Panc1 (cell line): ENCODE measurements around the gene MMP23B. TPM values are rescaled to one million over a fixed set of nuclear protein-coding genes. Genes with fewer than 3 reads are reported as not detected.
"Not testable (repeated sequence)": the region's sequence is repeated elsewhere in the genome, so short reads cannot be mapped to it uniquely, and the experiment has no call there.

ENCODE experiments used
- ATAC-seq: fragments of 200-7000 bp; cut with Tn5 transposase; 2 replicates; pipeline ENCODE4 v1.9.1; 2020; ENCODE audit warnings: mild to moderate bottlenecking, moderate library complexity
- BruUV-seq: library from RNA; stranded (reverse); fragments of 400-500 nt; replicated peaks from 2 replicates; lab custom pipeline; 2021; lab: Mats Ljungman, UMichigan
- CTCF ChIA-PET: fragments of 300-600 bp; sonication (Branson Sonifier 250); formaldehyde crosslinking; loops from one replicate; lab custom pipeline; 2022; ENCODE audit warnings: antibody characterized with exemption; lab: Charles Lee
- POLR2A ChIA-PET: fragments of 300-600 bp; sonication (Branson Sonifier 250); formaldehyde crosslinking; loops from one replicate; lab custom pipeline; 2022; ENCODE audit warnings: antibody characterized with exemption; lab: Charles Lee
- DNase-seq: peaks from one replicate; pipeline ENCODE4 v3.0.0-alpha.2; 2010; ENCODE audit warnings: low read depth, low spot score
- H3K27ac ChIP-seq: 2 replicates; pipeline ENCODE4 v1.5.1; 2011; ENCODE audit warnings: mild to moderate bottlenecking, low read length, inconsistent platforms
- H3K27me3 ChIP-seq: fragments of 200-500 bp; sonication (Bioruptor generic); 2 replicates; pipeline ENCODE4 v1.6.0; 2014; ENCODE audit warnings: low read length, inconsistent platforms; ENCODE audit not compliant: control insufficient read depth, insufficient read depth
- H3K36me3 ChIP-seq: fragments of 200-500 bp; sonication (Bioruptor generic); 2 replicates; pipeline ENCODE4 v1.5.1; 2014; ENCODE audit warnings: inconsistent platforms, mild to moderate bottlenecking, low read length, moderate library complexity; ENCODE audit not compliant: control insufficient read depth, insufficient read depth
- H3K4me1 ChIP-seq: 2 replicates; pipeline ENCODE4 v1.5.1; 2011; ENCODE audit warnings: inconsistent platforms, mild to moderate bottlenecking, low read length, moderate library complexity; ENCODE audit not compliant: control insufficient read depth, insufficient read depth
- H3K4me3 ChIP-seq, 2 experiments: 2 replicates each; pipeline ENCODE4 v1.5.1; 2011 to 2012; ENCODE audit warnings: low read depth in 2 of 2, low read length in 2 of 2, mild to moderate bottlenecking in 2 of 2, inconsistent platforms in 1 of 2, moderate library complexity in 1 of 2
- H3K9me3 ChIP-seq: fragments of 200-500 bp; sonication (Bioruptor generic); 2 replicates; pipeline ENCODE4 v1.5.1; 2014; ENCODE audit warnings: low read depth, mild to moderate bottlenecking, inconsistent platforms, low read length, moderate library complexity; ENCODE audit not compliant: control insufficient read depth, insufficient read depth
- POLR2AphosphoS5 ChIP-seq: IDR thresholded peaks from 2 replicates; pipeline ENCODE4 v1.6.1; 2012; ENCODE audit warnings: mild to moderate bottlenecking, low read depth, low read length, moderate library complexity
- SIN3A ChIP-seq: IDR thresholded peaks from 2 replicates; pipeline ENCODE4 v1.6.1; 2012; ENCODE audit warnings: low read depth, mild to moderate bottlenecking, low read length, moderate library complexity, borderline replicate concordance; ENCODE audit not compliant: insufficient read depth
- TCF7L2 ChIP-seq: IDR thresholded peaks from 2 replicates; pipeline ENCODE4 v1.6.1; 2011; ENCODE audit warnings: mild to moderate bottlenecking, low read depth, low read length, inconsistent platforms
- in situ Hi-C: cut with HindIII; loops from 2 replicates; pipeline ENCODE4 v1.10.0; 2016; ENCODE audit warnings: low sequenced_read_pairs, low pct_unique_long_range_greater_than_20kb
- intact Hi-C: fragments of 100-400 bp; cut with micrococcal nuclease; formaldehyde crosslinking; loops from one replicate; pipeline ENCODE4 v1.10.0; 2022; ENCODE audit not compliant: unreplicated experiment
- total RNA-seq: library from RNA; stranded (reverse); gene quantifications from one replicate; pipeline ENCODE4 v1.2.1, GENCODE V29; 2021; ENCODE audit not compliant: unreplicated experiment
- TF ChIP-seq, protein P1 (sequence below), 2 experiments: IDR thresholded peaks; 2 replicates each; pipeline ENCODE4 v1.6.1; 2011 to 2012; ENCODE audit warnings: low read depth in 2 of 2, control low read depth in 1 of 2, low read length in 1 of 2, mild to moderate bottlenecking in 1 of 2, moderate library complexity in 1 of 2; ENCODE audit not compliant: insufficient read depth in 1 of 2
- TF ChIP-seq, protein P2 (sequence below): fragments of 450-650 bp; IDR thresholded peaks from 2 replicates; pipeline ENCODE4 v1.5.1; 2017; ENCODE audit warnings: mild to moderate bottlenecking

MMP23B gene
- total RNA-seq, 1 experiment from 2014 or later, result 5.0 TPM

DNA sequence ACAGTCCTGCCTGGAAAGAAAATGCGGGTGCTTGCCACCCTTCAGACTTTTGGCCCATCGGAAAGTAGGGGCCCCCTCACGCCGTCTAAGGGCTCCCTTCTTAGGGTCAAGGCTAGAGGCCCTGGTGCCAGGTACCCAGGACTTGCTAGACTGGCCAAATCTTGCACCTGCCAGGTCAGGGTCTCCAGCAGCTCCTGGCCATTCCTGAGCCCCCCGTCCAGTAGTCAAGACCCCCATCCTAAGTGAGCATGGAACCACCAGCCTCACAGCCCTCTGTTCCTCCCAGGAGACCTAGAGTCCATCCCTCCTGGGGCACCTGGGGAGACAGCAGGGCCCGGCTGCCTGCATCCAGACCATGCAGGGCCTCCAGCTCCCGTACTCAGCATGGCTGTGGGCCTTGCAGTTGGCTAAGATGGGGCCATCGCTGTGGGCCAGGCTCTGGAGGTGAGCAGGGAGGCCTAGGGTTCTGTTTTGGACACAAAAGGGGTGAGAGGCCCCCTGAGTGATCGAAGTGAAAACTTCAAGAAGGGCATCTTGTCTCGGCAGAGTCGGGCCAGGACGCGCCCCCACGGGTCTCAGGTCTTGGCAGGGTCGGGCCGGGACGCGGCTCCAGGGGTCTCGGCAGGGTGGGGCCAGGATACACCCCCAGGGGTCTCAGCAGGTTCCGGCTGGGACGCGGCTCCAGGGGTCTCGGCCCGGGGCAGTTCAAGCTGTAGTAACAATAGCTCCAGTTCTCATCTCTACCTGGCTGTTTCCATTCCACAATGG, 38.0 kb upstream of the MMP23B start:
- ChIA-PET CTCF (no interaction called here), POLR2A (no interaction called here)
- Histone ChIP-seq H3K4me1 (peaks cover 6% of the 10 kb centered on the region), H3K36me3 (no peaks in the 10 kb centered on the region), H3K27ac (no peak overlapping the region), H3K27me3 (no peaks in the 10 kb centered on the region), H3K9me3 (no peaks in the 10 kb centered on the region), H3K4me3 (no peak overlapping the region)
- DNase-seq, result no peak
- ATAC-seq, result no peak
- intact Hi-C loops (no loop called here), in situ Hi-C loops (no loop called here)
- BruUV-seq, result no TSS peak
- TF ChIP-seq SIN3A, result no peak
- TF ChIP-seq POLR2AphosphoS5, result no peak
- TF ChIP-seq, protein P1, sequence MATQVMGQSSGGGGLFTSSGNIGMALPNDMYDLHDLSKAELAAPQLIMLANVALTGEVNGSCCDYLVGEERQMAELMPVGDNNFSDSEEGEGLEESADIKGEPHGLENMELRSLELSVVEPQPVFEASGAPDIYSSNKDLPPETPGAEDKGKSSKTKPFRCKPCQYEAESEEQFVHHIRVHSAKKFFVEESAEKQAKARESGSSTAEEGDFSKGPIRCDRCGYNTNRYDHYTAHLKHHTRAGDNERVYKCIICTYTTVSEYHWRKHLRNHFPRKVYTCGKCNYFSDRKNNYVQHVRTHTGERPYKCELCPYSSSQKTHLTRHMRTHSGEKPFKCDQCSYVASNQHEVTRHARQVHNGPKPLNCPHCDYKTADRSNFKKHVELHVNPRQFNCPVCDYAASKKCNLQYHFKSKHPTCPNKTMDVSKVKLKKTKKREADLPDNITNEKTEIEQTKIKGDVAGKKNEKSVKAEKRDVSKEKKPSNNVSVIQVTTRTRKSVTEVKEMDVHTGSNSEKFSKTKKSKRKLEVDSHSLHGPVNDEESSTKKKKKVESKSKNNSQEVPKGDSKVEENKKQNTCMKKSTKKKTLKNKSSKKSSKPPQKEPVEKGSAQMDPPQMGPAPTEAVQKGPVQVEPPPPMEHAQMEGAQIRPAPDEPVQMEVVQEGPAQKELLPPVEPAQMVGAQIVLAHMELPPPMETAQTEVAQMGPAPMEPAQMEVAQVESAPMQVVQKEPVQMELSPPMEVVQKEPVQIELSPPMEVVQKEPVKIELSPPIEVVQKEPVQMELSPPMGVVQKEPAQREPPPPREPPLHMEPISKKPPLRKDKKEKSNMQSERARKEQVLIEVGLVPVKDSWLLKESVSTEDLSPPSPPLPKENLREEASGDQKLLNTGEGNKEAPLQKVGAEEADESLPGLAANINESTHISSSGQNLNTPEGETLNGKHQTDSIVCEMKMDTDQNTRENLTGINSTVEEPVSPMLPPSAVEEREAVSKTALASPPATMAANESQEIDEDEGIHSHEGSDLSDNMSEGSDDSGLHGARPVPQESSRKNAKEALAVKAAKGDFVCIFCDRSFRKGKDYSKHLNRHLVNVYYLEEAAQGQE (IDR thresholded peaks at IDR 0.05; ENCODE audit: insufficient read depth in 1 of 2, low read depth in 2 of 2, low read length in 1 of 2), result no peak
- no peak for TF ChIP-seq TCF7L2

DNA sequence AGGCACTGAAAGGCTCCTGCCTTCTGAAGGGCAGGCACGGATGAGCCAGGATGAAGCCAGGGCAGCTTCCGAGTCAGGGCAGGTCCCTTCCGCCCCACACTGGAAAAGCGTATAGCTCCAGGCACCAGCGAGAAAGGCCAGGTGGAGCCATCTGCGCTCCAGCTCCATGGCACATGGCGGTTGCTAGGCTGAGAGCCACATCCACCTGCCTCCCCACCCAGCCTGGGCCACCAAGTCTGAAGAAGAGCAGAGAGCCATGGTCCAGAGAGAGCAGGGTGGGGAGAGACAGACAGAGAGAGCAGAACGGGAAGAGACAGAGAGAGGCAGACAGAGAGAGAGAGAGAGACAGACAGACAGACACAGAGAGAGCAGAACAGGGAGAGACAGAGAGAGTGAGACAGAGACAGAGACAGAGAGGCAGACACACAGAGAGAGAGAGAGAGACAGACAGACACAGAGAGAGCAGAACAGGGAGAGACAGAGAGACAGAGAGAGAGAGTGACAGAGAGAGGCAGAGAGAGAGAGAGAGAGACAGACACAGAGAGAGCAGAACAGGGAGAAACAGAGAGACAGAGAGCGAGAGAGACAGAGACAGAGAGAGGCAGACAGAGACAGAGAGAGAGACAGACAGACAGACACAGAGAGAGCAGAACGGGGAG, 37.2 kb upstream of the MMP23B start:
- peaks cover 6% of the 10 kb centered on the region for H3K4me1 ChIP-seq
- POLR2A ChIA-PET, result no interaction called here

DNA sequence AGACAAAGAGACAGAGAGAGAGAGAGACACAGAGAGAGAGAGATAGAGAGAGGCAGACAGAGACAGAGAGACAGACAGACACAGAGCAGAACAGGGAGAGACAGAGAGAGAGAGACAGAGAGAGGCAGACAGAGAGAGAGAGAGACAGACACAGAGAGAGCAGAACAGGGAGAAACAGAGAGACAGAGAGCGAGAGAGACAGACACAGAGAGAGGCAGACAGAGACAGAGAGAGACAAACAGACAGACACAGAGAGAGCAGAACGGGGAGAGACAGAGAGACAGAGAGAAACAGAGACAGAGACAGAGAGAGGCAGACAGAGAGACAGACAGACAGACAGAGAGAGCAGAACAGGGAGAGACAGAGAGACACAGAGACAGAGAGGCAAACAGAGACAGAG, 36.6 kb upstream of the MMP23B start:
- in situ Hi-C loops, H3K27ac ChIP-seq, H3K9me3 ChIP-seq, ATAC-seq, intact Hi-C loops, BruUV-seq, H3K27me3 ChIP-seq, H3K4me3 ChIP-seq, CTCF ChIA-PET, POLR2A ChIA-PET, H3K4me1 ChIP-seq, H3K36me3 ChIP-seq, DNase-seq: not testable (repeated sequence)

More for the DNA sequence above, 37.2 kb upstream of the MMP23B start:
- peak; percentile 49 for ATAC-seq
- Histone ChIP-seq H3K4me3 (no peak overlapping the region), H3K36me3 (no peaks in the 10 kb centered on the region), H3K27ac (no peak overlapping the region), H3K9me3 (no peaks in the 10 kb centered on the region), H3K27me3 (no peaks in the 10 kb centered on the region)
- no peak for TF ChIP-seq SIN3A
- TF ChIP-seq, protein P1 (IDR thresholded peaks at IDR 0.05; ENCODE audit: insufficient read depth in 1 of 2, low read depth in 2 of 2, low read length in 1 of 2), result no peak
- TF ChIP-seq POLR2AphosphoS5, result no peak
- TF ChIP-seq TCF7L2, result no peak
- TF ChIP-seq, protein P2, sequence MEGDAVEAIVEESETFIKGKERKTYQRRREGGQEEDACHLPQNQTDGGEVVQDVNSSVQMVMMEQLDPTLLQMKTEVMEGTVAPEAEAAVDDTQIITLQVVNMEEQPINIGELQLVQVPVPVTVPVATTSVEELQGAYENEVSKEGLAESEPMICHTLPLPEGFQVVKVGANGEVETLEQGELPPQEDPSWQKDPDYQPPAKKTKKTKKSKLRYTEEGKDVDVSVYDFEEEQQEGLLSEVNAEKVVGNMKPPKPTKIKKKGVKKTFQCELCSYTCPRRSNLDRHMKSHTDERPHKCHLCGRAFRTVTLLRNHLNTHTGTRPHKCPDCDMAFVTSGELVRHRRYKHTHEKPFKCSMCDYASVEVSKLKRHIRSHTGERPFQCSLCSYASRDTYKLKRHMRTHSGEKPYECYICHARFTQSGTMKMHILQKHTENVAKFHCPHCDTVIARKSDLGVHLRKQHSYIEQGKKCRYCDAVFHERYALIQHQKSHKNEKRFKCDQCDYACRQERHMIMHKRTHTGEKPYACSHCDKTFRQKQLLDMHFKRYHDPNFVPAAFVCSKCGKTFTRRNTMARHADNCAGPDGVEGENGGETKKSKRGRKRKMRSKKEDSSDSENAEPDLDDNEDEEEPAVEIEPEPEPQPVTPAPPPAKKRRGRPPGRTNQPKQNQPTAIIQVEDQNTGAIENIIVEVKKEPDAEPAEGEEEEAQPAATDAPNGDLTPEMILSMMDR, result no peak
- intact Hi-C loops (no loop called here), in situ Hi-C loops (no loop called here)
- BruUV-seq, result no TSS peak
- CTCF ChIA-PET, result no interaction called here
- DNase-seq, result no peak
